Skin epidermis (tissue), 12 donors: Measurements from ENCODE around the gene OR7G2.
"Not testable (repeated sequence)": the region's sequence is repeated elsewhere in the genome, so short reads cannot be mapped to it uniquely, and the experiment has no call there.

Source experiments
- H3K27ac ChIP-seq, 21 experiments: fragments of 200-600 bp; sonication (generic) in 11 of 21; one replicate each; pipeline ENCODE4 v1.5.0; 2020; ENCODE audit warnings: mild to moderate bottlenecking in 3 of 21, inconsistent platforms in 2 of 21, moderate library complexity in 2 of 21
- H3K4me3 ChIP-seq, 7 experiments: fragments of 200-600 bp; sonication (generic) in 2 of 7; one replicate each; pipeline ENCODE4 v1.5.0; 2020; ENCODE audit warnings: inconsistent platforms in 2 of 7, mild to moderate bottlenecking in 2 of 7, moderate library complexity in 1 of 7

Gene OR7G2

GRCh38 chr19:9076901-9077300 is 30.4 kb downstream of the OR7G2 start:
- Histone ChIP-seq H3K4me3 (no peak overlapping the region), H3K27ac (no peak overlapping the region)

GRCh38 chr19:9075064-9075949 is 32.0 kb downstream of the OR7G2 start:
- peak overlapping the region in 6 of 21 experiments; percentile 1 to 74 (median 15) for H3K27ac ChIP-seq
- no peak overlapping the region for H3K4me3 ChIP-seq

GRCh38 chr19:9073806-9074205 is 33.5 kb downstream of the OR7G2 start:
- H3K4me3 ChIP-seq = no peak overlapping the region
- no peak overlapping the region for H3K27ac ChIP-seq

- H3K4me3 ChIP-seq, H3K27ac ChIP-seq: not testable (repeated sequence)
These were observed 35.6 kb downstream of the OR7G2 start for GRCh38 chr19:9071720-9072119.

- Histone ChIP-seq H3K27ac (no peak overlapping the region), H3K4me3 (no peak overlapping the region)
These were observed 37.2 kb downstream of the OR7G2 start for GRCh38 chr19:9070066-9070465.

GRCh38 chr19:9065457-9066014 is 41.7 kb downstream of the OR7G2 start:
- no peak overlapping the region for H3K27ac ChIP-seq
- no peak overlapping the region for H3K4me3 ChIP-seq

- Histone ChIP-seq H3K27ac (no peak overlapping the region), H3K4me3 (no peak overlapping the region)
These were observed 45.4 kb downstream of the OR7G2 start for GRCh38 chr19:9061879-9062278.

- H3K4me3 ChIP-seq = no peak overlapping the region
- H3K27ac ChIP-seq = no peak overlapping the region
These were observed 46.5 kb downstream of the OR7G2 start for GRCh38 chr19:9060564-9061340.

- Histone ChIP-seq H3K27ac (no peak overlapping the region), H3K4me3 (no peak overlapping the region)
These were observed 48.2 kb downstream of the OR7G2 start for GRCh38 chr19:9058905-9059667.

- no peak overlapping the region for H3K27ac ChIP-seq
- no peak overlapping the region for H3K4me3 ChIP-seq
These were observed 49.6 kb downstream of the OR7G2 start for GRCh38 chr19:9057505-9058258.

GRCh38 chr19:9056131-9056530 is 51.1 kb downstream of the OR7G2 start:
- not testable (repeated sequence) for H3K27ac ChIP-seq, H3K4me3 ChIP-seq

- peak overlapping the region in 1 of 21 experiments; percentile 54 for H3K27ac ChIP-seq
- no peak overlapping the region for H3K4me3 ChIP-seq
These were observed 52.5 kb downstream of the OR7G2 start for GRCh38 chr19:9054765-9055164.

GRCh38 chr19:9054207-9054606 is 53.1 kb downstream of the OR7G2 start:
- Histone ChIP-seq H3K4me3 (no peak overlapping the region), H3K27ac (no peak overlapping the region)

GRCh38 chr19:9053674-9054073 is 53.6 kb downstream of the OR7G2 start:
- H3K4me3 ChIP-seq, H3K27ac ChIP-seq: not testable (repeated sequence)

- no peak overlapping the region for H3K4me3 ChIP-seq
- H3K27ac ChIP-seq = no peak overlapping the region
These were observed 54.4 kb downstream of the OR7G2 start for GRCh38 chr19:9052894-9053293.
